Thoracic aorta (tissue), 2 donors: Measurements from ENCODE around the gene PAK1. TPM values are rescaled to one million over a fixed set of nuclear protein-coding genes. Genes with fewer than 3 reads are reported as not detected.

Experiments used
- ATAC-seq: fragments of 150-250 bp; one replicate; pipeline ENCODE4 v1.8.0; 2017; ENCODE audit warnings: low read depth; ENCODE audit not compliant: insufficient number of reproducible peaks, low FRiP score
- DNase-seq: peaks from one replicate; pipeline ENCODE4 v3.0.0-alpha.2; 2020; ENCODE audit warnings: low spot score
- H3K27ac ChIP-seq, 2 donors: fragments of 200-600 bp; sonication (generic); 1 replicate in 1 of 2; 2 replicates in 1 of 2; pipeline ENCODE4 v1.5.1; 2016; ENCODE audit warnings: mild to moderate bottlenecking in 2 of 2, moderate library complexity in 2 of 2
- H3K27me3 ChIP-seq: fragments of 200-600 bp; sonication (generic); replicated peaks from 2 replicates; pipeline ENCODE4 v1.6.0; 2016; ENCODE audit warnings: mild to moderate bottlenecking; ENCODE audit not compliant: insufficient read depth
- H3K36me3 ChIP-seq: fragments of 200-600 bp; sonication (generic); one replicate; pipeline ENCODE4 v1.5.1; 2016
- H3K4me1 ChIP-seq, 2 donors: fragments of 200-600 bp; sonication (generic); 1 replicate in 1 of 2; 2 replicates in 1 of 2; pipeline versions ENCODE4 v1.5.1 to v1.6.0; 2016; ENCODE audit warnings: low read depth in 2 of 2, mild to moderate bottlenecking in 1 of 2; ENCODE audit not compliant: control insufficient read depth in 1 of 2
- H3K4me3 ChIP-seq: fragments of 200-600 bp; sonication (generic); 2 replicates; pipeline ENCODE4 v1.5.1; 2016; ENCODE audit warnings: mild to moderate bottlenecking
- H3K9me3 ChIP-seq: fragments of 200-600 bp; sonication (generic); 2 replicates; pipeline ENCODE4 v1.5.1; 2016
- total RNA-seq, 2 donors: library from RNA; depleted of rRNA; stranded (reverse); fragments of >200 nt; gene quantifications; one replicate each; pipeline versions ENCODE4 v1.1.0 to v1.2.3, GENCODE V29; 2016
- TF ChIP-seq, protein P1 (sequence below): fragments of 200-600 bp; sonication (generic); IDR thresholded peaks from one replicate; pipeline ENCODE4 v1.5.1; 2019; ENCODE audit warnings: antibody characterized with exemption

PAK1 gene
- total RNA-seq, 2 donors from 2014 or later = 29.4 to 48.3 TPM

- Histone ChIP-seq H3K4me3 (no peak overlapping the region), H3K36me3 (no peaks in the 10 kb centered on the region), H3K27me3 (no peaks in the 10 kb centered on the region), H3K27ac (no peak overlapping the region), H3K9me3 (no peaks in the 10 kb centered on the region), H3K4me1 (peaks cover 0 to 8% of the 10 kb centered on the region in 2 donors)
- no peak for ATAC-seq
- TF ChIP-seq, protein P1, sequence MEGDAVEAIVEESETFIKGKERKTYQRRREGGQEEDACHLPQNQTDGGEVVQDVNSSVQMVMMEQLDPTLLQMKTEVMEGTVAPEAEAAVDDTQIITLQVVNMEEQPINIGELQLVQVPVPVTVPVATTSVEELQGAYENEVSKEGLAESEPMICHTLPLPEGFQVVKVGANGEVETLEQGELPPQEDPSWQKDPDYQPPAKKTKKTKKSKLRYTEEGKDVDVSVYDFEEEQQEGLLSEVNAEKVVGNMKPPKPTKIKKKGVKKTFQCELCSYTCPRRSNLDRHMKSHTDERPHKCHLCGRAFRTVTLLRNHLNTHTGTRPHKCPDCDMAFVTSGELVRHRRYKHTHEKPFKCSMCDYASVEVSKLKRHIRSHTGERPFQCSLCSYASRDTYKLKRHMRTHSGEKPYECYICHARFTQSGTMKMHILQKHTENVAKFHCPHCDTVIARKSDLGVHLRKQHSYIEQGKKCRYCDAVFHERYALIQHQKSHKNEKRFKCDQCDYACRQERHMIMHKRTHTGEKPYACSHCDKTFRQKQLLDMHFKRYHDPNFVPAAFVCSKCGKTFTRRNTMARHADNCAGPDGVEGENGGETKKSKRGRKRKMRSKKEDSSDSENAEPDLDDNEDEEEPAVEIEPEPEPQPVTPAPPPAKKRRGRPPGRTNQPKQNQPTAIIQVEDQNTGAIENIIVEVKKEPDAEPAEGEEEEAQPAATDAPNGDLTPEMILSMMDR = no peak
- DNase-seq = no peak
Measured at GRCh38 chr11:77470971-77471370, 2.9 kb downstream of the PAK1 start.

DNA sequence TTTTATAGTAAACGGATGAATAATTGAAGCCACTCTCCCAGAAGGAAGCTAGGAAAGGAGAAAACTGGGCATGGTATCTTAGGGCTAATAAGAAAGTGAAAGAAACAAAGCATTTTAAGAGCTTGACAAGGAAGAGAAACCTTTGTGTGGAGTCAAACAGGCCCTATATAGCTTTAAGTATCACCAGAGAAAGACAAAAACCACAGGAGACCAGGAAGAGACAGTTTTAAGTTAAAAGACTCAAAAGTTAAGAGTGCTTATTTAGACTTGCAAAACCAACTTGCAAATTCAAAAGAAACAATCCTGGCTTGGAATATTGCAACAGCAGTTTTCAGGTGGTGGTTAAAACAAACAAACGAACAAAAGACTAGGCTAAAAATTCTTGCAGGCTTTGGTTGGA, 3.4 kb downstream of the PAK1 start:
- Histone ChIP-seq H3K9me3 (no peaks in the 10 kb centered on the region), H3K27ac (no peak overlapping the region), H3K4me3 (no peak overlapping the region), H3K27me3 (no peaks in the 10 kb centered on the region), H3K36me3 (no peaks in the 10 kb centered on the region), H3K4me1 (peaks cover 0 to 8% of the 10 kb centered on the region in 2 donors)
- TF ChIP-seq, protein P1 = no peak
- DNase-seq = no peak
- no peak for ATAC-seq

- Histone ChIP-seq H3K27me3 (no peaks in the 10 kb centered on the region), H3K4me1 (peaks cover 0 to 8% of the 10 kb centered on the region in 2 donors), H3K27ac (no peak overlapping the region), H3K9me3 (no peaks in the 10 kb centered on the region), H3K36me3 (no peaks in the 10 kb centered on the region), H3K4me3 (no peak overlapping the region)
- ATAC-seq = no peak
- DNase-seq = no peak
- TF ChIP-seq, protein P1 = no peak
Measured at GRCh38 chr11:77468527-77468926, 5.4 kb downstream of the PAK1 start.

- Histone ChIP-seq H3K4me1 (peaks cover 0 to 4% of the 10 kb centered on the region in 2 donors), H3K36me3 (no peaks in the 10 kb centered on the region), H3K27me3 (no peaks in the 10 kb centered on the region), H3K27ac (no peak overlapping the region), H3K4me3 (no peak overlapping the region), H3K9me3 (no peaks in the 10 kb centered on the region)
- no peak for DNase-seq
- ATAC-seq = no peak
- TF ChIP-seq, protein P1 = no peak
Measured at GRCh38 chr11:77467993-77468392, 5.9 kb downstream of the PAK1 start.

DNA sequence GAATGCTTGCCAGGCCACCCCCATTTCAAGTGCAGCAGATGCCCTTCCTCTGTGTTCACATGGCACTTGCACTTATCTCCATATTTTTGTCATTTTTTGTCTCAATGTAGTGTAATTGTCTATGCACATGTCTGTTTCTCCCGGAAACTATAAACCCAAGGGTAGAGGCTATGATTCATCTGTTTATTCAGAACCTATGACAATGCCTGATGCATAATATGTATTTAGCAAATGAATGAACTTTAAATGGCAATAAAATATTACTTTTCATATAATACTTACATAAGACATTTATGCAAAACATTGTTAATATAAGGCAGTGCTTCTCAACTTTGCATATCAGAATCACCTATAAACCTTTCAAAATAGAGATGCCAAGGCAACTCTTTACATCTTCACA, 6.7 kb downstream of the PAK1 start:
- Histone ChIP-seq H3K36me3 (no peaks in the 10 kb centered on the region), H3K4me3 (no peak overlapping the region), H3K4me1 (no peaks in the 10 kb centered on the region), H3K27me3 (no peaks in the 10 kb centered on the region), H3K9me3 (no peaks in the 10 kb centered on the region), H3K27ac (no peak overlapping the region)
- TF ChIP-seq, protein P1 = no peak
- ATAC-seq (no peak), DNase-seq (no peak)
